ENCODE measurements around the gene COPS6.

DNA sequence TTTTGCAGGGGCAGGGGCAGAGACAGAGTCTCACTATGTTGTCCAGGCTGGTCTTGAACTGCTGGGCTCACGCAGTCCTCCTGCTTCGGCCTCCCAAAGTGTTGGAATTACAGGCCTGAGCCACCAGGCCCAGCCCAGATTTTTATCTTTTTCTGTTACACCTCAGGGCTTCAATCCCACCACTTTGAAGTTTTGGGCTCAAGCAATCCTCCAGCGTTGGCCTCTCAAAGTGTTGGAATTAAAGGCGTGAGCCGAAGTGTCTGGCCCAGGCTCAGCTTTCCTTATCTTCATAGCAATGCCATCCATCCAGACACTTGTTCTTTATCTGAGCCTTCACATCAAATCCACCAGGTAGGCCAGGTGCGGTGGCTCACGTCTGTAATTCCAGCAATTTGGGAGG, 26.3 kb downstream of the COPS6 start:
- TF ChIP-seq, protein P1, sequence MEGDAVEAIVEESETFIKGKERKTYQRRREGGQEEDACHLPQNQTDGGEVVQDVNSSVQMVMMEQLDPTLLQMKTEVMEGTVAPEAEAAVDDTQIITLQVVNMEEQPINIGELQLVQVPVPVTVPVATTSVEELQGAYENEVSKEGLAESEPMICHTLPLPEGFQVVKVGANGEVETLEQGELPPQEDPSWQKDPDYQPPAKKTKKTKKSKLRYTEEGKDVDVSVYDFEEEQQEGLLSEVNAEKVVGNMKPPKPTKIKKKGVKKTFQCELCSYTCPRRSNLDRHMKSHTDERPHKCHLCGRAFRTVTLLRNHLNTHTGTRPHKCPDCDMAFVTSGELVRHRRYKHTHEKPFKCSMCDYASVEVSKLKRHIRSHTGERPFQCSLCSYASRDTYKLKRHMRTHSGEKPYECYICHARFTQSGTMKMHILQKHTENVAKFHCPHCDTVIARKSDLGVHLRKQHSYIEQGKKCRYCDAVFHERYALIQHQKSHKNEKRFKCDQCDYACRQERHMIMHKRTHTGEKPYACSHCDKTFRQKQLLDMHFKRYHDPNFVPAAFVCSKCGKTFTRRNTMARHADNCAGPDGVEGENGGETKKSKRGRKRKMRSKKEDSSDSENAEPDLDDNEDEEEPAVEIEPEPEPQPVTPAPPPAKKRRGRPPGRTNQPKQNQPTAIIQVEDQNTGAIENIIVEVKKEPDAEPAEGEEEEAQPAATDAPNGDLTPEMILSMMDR (IDR thresholded peaks at IDR 0.05; ENCODE audit: low read length) = no peak
- TF ChIP-seq EZH2 (optimal IDR thresholded peaks at IDR 0.05; ENCODE audit: low read depth, low read length) (no peak), EZH2phosphoT487 (IDR thresholded peaks at IDR 0.05; ENCODE audit: low read length) (no peak)

Measured in MM.1S (cell line).